GM23338 (cell line): ENCODE data around the gene HIP1. TPM values are rescaled to one million over a fixed set of nuclear protein-coding genes. Genes with fewer than 3 reads are reported as not detected.

Experiments used
- ATAC-seq: fragments of 200-7000 bp; cut with Tn5 transposase; 3 replicates; pipeline ENCODE4 v1.9.1; 2020
- DNase-seq: peaks from one replicate; pipeline ENCODE4 v3.0.0-alpha.2; 2015; ENCODE audit warnings: low spot score
- H2AFZ ChIP-seq: fragments of 200-600 bp; sonication (generic); 2 replicates; pipeline ENCODE4 v1.8.0; 2016; ENCODE audit warnings: antibody characterized with exemption, mild to moderate bottlenecking, moderate library complexity
- H3F3A ChIP-seq: fragments of 200-600 bp; sonication (generic); replicated peaks from 2 replicates; pipeline ENCODE4 v1.8.0; 2017; ENCODE audit warnings: antibody characterized with exemption, mixed run types, low read depth
- H3K27ac ChIP-seq: fragments of 200-600 bp; sonication (generic); 2 replicates; pipeline ENCODE4 v1.6.1; 2016; ENCODE audit warnings: low read depth
- H3K27me3 ChIP-seq: fragments of 200-600 bp; sonication (generic); 2 replicates; pipeline ENCODE4 v1.8.0; 2016; ENCODE audit warnings: mild to moderate bottlenecking, mixed run types, moderate library complexity; ENCODE audit not compliant: insufficient read depth
- H3K36me3 ChIP-seq: fragments of 200-600 bp; sonication (generic); 2 replicates; pipeline ENCODE4 v1.8.0; 2016; ENCODE audit warnings: mild to moderate bottlenecking; ENCODE audit not compliant: insufficient read depth
- H3K4me1 ChIP-seq: fragments of 200-600 bp; sonication (generic); 2 replicates; pipeline ENCODE4 v1.8.0; 2016; ENCODE audit warnings: mild to moderate bottlenecking, moderate library complexity; ENCODE audit not compliant: insufficient read depth
- H3K4me2 ChIP-seq: fragments of 200-600 bp; sonication (generic); 2 replicates; pipeline ENCODE4 v1.7.1; 2017; ENCODE audit warnings: mixed run types
- H3K4me3 ChIP-seq: fragments of 200-600 bp; sonication (generic); 2 replicates; pipeline ENCODE4 v1.6.1; 2016; ENCODE audit warnings: mixed run types
- H3K79me2 ChIP-seq: fragments of 200-600 bp; sonication (generic); replicated peaks from 2 replicates; pipeline ENCODE4 v1.8.0; 2017; ENCODE audit warnings: mild to moderate bottlenecking; ENCODE audit not compliant: insufficient read depth
- H3K9me2 ChIP-seq: fragments of 200-600 bp; sonication (generic); 2 replicates; pipeline ENCODE4 v1.8.0; 2017; ENCODE audit not compliant: insufficient read depth
- H4K20me1 ChIP-seq: fragments of 200-600 bp; sonication (generic); replicated peaks from 2 replicates; pipeline ENCODE4 v1.8.0; 2017; ENCODE audit warnings: mild to moderate bottlenecking; ENCODE audit not compliant: insufficient read depth
- H3K27ac Mint-ChIP-seq: 2 replicates; pipeline ENCODE4 v1.8.0; 2020; ENCODE audit warnings: inconsistent platforms, mild to moderate bottlenecking, moderate library complexity, mixed read lengths
- H3K27me3 Mint-ChIP-seq: 3 replicates; pipeline ENCODE4 v1.8.0; 2022; ENCODE audit warnings: low read depth, mild to moderate bottlenecking, moderate library complexity, mixed read lengths, inconsistent platforms; ENCODE audit not compliant: insufficient read depth, poor library complexity
- H3K36me3 Mint-ChIP-seq: 3 replicates; pipeline ENCODE4 v1.8.0; 2021; ENCODE audit warnings: low read depth, mild to moderate bottlenecking, inconsistent platforms, moderate library complexity, mixed read lengths
- H3K4me1 Mint-ChIP-seq: 3 replicates; pipeline ENCODE4 v1.8.0; 2020; ENCODE audit warnings: mild to moderate bottlenecking, inconsistent platforms, mixed read lengths
- H3K4me3 Mint-ChIP-seq: 3 replicates; pipeline ENCODE4 v1.8.0; 2021; ENCODE audit warnings: moderate library complexity, mild to moderate bottlenecking, inconsistent platforms, mixed read lengths
- H3K9me3 Mint-ChIP-seq: 3 replicates; pipeline ENCODE4 v1.8.0; 2020; ENCODE audit warnings: moderate library complexity, mild to moderate bottlenecking, inconsistent platforms, mixed read lengths
- CREB1 ChIP-seq: fragments of 250-450 bp; sonication (Bioruptor Pico); IDR thresholded peaks from 2 replicates; pipeline ENCODE4 v1.5.0; 2020; ENCODE audit warnings: low read depth, mild to moderate bottlenecking, moderate library complexity
- EZH2 ChIP-seq: fragments of 200-600 bp; sonication (generic); IDR thresholded peaks from one replicate; pipeline ENCODE4 v1.8.0; 2017; ENCODE audit warnings: antibody characterized with exemption, mild to moderate bottlenecking, low read depth; ENCODE audit not compliant: unreplicated experiment
- POLR2AphosphoS5 ChIP-seq: IDR thresholded peaks from 2 replicates; pipeline ENCODE4 v1.6.1; 2016; ENCODE audit warnings: antibody characterized with exemption, low read depth
- STAT1 ChIP-seq: IDR thresholded peaks from one replicate; pipeline ENCODE4 v1.6.1; 2016; ENCODE audit warnings: antibody characterized with exemption; ENCODE audit not compliant: unreplicated experiment
- ZNF331 ChIP-seq: fragments of 250-450 bp; sonication (Bioruptor Pico); IDR thresholded peaks from 2 replicates; pipeline ENCODE4 v1.5.0; 2020; ENCODE audit warnings: low read depth, mild to moderate bottlenecking, moderate library complexity
- polyA plus RNA-seq: library from polyadenylated mRNA; unstranded; fragments of >200 nt; fragmentation: Nextera tagmentation; extraction: Ambion mirVana; gene quantifications from 2 replicates; pipeline ENCODE4 v1.2.1, GENCODE V29; 2016
- total RNA-seq: library from RNA; depleted of rRNA; stranded (reverse); fragments of >200 nt; shearing (Covaris generic); gene quantifications from 2 replicates; pipeline ENCODE4 v1.2.3, GENCODE V29; 2014
- TF ChIP-seq, protein P1 (sequence below): IDR thresholded peaks from 2 replicates; pipeline ENCODE4 v1.6.1; 2016; ENCODE audit warnings: antibody characterized with exemption
- TF ChIP-seq, protein P2 (sequence below): fragments of 250-450 bp; sonication (Bioruptor Pico); IDR thresholded peaks from 2 replicates; pipeline ENCODE4 v1.5.0; 2020; ENCODE audit warnings: mild to moderate bottlenecking, moderate library complexity
- TF ChIP-seq, protein P3 (sequence below), 2 experiments: fragments of 200-600 bp in 1 of 2; sonication (generic) in 1 of 2; conservative IDR thresholded peaks; 2 replicates each; pipeline versions ENCODE4 v1.5.1 to v1.6.1; 2016 to 2017; ENCODE audit warnings: antibody characterized with exemption in 2 of 2, low read depth in 2 of 2, mild to moderate bottlenecking in 2 of 2, moderate library complexity in 1 of 2

HIP1 gene
- total and polyA plus RNA-seq, 2 experiments from 2014 or later, result 24.9 to 80.8 TPM

DNA sequence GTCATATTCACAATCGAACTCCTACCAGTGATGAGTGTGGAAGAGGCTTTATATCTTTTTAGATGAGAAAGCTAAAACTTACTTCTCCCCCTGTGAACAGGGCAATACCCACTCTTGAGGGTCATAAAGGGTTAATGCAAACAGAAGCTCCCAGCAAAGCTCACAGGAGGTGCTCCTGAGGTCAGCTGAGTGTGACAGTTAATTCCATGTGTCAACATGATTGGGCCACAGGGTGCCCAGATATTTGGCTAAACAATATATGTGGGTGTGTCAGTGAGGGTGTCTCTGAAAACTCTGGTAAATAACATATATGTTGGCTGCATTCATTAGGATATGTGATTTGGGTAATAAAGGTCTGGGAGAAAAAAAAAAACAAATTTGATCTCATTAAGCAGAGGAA is 86.0 kb downstream of the HIP1 start (continued):
- TF ChIP-seq, protein P1, sequence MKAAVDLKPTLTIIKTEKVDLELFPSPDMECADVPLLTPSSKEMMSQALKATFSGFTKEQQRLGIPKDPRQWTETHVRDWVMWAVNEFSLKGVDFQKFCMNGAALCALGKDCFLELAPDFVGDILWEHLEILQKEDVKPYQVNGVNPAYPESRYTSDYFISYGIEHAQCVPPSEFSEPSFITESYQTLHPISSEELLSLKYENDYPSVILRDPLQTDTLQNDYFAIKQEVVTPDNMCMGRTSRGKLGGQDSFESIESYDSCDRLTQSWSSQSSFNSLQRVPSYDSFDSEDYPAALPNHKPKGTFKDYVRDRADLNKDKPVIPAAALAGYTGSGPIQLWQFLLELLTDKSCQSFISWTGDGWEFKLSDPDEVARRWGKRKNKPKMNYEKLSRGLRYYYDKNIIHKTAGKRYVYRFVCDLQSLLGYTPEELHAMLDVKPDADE, result no peak
- TF ChIP-seq STAT1 (no peak), POLR2AphosphoS5 (no peak), CREB1 (no peak)

DNA sequence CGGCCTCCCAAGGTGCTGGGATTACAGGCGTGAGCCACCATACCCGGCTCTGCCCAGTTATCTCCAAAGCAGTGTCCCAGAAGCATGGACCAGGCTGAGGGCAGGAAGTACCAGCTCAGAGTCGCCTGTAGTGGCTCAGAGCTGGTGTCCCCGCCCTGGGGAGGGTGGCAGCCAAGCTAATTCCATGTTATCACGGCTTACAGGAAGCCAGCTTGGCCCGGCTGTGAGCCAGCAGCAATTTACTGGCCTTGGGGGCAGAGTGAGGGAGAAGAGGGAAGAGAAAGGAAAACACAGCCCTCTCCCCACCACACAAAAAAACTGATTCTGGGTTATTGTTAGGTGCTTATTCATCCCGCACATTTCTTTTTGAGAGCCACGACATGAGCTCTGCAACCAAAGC is 88.1 kb downstream of the HIP1 start:
- no peaks in the 10 kb centered on the region for H3K36me3 ChIP-seq
- Mint-ChIP-seq H3K4me1 (peaks cover 16% of the 10 kb centered on the region), H3K4me3 (no peak overlapping the region), H3K27me3 (peaks cover 7% of the 10 kb centered on the region), H3K36me3 (peaks cover 8% of the 10 kb centered on the region; the same call in 1 of the 3 replicates), H3K9me3 (peaks cover 3% of the 10 kb centered on the region; the same call in 2 of the 3 replicates), H3K27ac (no peak overlapping the region)
- no peak overlapping the region for H3K27ac ChIP-seq
- no peaks in the 10 kb centered on the region for H4K20me1 ChIP-seq
- no peak overlapping the region; the same call in 1 of the 2 replicates for H2AFZ ChIP-seq
- ATAC-seq, result peak; percentile 22
- TF ChIP-seq EZH2, result no peak
- TF ChIP-seq, protein P2, sequence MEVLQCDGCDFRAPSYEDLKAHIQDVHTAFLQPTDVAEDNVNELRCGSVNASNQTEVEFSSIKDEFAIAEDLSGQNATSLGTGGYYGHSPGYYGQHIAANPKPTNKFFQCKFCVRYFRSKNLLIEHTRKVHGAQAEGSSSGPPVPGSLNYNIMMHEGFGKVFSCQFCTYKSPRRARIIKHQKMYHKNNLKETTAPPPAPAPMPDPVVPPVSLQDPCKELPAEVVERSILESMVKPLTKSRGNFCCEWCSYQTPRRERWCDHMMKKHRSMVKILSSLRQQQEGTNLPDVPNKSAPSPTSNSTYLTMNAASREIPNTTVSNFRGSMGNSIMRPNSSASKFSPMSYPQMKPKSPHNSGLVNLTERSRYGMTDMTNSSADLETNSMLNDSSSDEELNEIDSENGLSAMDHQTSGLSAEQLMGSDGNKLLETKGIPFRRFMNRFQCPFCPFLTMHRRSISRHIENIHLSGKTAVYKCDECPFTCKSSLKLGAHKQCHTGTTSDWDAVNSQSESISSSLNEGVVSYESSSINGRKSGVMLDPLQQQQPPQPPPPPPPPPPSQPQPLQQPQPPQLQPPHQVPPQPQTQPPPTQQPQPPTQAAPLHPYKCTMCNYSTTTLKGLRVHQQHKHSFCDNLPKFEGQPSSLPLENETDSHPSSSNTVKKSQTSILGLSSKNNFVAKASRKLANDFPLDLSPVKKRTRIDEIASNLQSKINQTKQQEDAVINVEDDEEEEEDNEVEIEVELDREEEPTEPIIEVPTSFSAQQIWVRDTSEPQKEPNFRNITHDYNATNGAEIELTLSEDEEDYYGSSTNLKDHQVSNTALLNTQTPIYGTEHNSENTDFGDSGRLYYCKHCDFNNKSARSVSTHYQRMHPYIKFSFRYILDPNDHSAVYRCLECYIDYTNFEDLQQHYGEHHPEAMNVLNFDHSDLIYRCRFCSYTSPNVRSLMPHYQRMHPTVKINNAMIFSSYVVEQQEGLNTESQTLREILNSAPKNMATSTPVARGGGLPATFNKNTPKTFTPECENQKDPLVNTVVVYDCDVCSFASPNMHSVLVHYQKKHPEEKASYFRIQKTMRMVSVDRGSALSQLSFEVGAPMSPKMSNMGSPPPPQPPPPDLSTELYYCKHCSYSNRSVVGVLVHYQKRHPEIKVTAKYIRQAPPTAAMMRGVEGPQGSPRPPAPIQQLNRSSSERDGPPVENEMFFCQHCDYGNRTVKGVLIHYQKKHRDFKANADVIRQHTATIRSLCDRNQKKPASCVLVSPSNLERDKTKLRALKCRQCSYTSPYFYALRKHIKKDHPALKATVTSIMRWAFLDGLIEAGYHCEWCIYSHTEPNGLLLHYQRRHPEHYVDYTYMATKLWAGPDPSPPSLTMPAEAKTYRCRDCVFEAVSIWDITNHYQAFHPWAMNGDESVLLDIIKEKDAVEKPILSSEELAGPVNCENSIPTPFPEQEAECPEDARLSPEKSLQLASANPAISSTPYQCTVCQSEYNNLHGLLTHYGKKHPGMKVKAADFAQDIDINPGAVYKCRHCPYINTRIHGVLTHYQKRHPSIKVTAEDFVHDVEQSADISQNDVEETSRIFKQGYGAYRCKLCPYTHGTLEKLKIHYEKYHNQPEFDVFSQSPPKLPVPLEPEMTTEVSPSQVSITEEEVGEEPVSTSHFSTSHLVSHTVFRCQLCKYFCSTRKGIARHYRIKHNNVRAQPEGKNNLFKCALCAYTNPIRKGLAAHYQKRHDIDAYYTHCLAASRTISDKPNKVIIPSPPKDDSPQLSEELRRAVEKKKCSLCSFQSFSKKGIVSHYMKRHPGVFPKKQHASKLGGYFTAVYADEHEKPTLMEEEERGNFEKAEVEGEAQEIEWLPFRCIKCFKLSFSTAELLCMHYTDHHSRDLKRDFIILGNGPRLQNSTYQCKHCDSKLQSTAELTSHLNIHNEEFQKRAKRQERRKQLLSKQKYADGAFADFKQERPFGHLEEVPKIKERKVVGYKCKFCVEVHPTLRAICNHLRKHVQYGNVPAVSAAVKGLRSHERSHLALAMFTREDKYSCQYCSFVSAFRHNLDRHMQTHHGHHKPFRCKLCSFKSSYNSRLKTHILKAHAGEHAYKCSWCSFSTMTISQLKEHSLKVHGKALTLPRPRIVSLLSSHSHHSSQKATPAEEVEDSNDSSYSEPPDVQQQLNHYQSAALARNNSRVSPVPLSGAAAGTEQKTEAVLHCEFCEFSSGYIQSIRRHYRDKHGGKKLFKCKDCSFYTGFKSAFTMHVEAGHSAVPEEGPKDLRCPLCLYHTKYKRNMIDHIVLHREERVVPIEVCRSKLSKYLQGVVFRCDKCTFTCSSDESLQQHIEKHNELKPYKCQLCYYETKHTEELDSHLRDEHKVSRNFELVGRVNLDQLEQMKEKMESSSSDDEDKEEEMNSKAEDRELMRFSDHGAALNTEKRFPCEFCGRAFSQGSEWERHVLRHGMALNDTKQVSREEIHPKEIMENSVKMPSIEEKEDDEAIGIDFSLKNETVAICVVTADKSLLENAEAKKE, result no peak
- TF ChIP-seq, protein P3, sequence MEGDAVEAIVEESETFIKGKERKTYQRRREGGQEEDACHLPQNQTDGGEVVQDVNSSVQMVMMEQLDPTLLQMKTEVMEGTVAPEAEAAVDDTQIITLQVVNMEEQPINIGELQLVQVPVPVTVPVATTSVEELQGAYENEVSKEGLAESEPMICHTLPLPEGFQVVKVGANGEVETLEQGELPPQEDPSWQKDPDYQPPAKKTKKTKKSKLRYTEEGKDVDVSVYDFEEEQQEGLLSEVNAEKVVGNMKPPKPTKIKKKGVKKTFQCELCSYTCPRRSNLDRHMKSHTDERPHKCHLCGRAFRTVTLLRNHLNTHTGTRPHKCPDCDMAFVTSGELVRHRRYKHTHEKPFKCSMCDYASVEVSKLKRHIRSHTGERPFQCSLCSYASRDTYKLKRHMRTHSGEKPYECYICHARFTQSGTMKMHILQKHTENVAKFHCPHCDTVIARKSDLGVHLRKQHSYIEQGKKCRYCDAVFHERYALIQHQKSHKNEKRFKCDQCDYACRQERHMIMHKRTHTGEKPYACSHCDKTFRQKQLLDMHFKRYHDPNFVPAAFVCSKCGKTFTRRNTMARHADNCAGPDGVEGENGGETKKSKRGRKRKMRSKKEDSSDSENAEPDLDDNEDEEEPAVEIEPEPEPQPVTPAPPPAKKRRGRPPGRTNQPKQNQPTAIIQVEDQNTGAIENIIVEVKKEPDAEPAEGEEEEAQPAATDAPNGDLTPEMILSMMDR (conservative IDR thresholded peaks at IDR 0.05; ENCODE audit: low read depth in 2 of 2), result no peak
- TF ChIP-seq ZNF331 (CRISPR knock-in tag), result no peak
- TF ChIP-seq, protein P1, result no peak
- no peak for TF ChIP-seq CREB1
- H3K4me3 ChIP-seq, result no peak overlapping the region
- no peaks in the 10 kb centered on the region for H3K79me2 ChIP-seq
- H3K4me1 ChIP-seq, result peaks cover 12% of the 10 kb centered on the region
- no peaks in the 10 kb centered on the region for H3F3A ChIP-seq
- DNase-seq, result no peak
- H3K9me2 ChIP-seq, result no peaks in the 10 kb centered on the region
- H3K27me3 ChIP-seq, result no peaks in the 10 kb centered on the region
- H3K4me2 ChIP-seq, result no peak overlapping the region
